ENCODE data around the gene GALNT9.
"Not testable (repeated sequence)": the region's sequence is repeated elsewhere in the genome, so short reads cannot be mapped to it uniquely, and the experiment has no call there.

The GALNT9 gene

GRCh38 chr12:132210223-132211055, 119.0 kb downstream of the GALNT9 start:
- DNase-seq: no peak

- DNase-seq: no peak
These were observed 119.7 kb downstream of the GALNT9 start for GRCh38 chr12:132209619-132210222.

- DNase-seq: no peak
These were observed 121.1 kb downstream of the GALNT9 start for GRCh38 chr12:132208153-132208823.

- no peak for DNase-seq
These were observed 122.2 kb downstream of the GALNT9 start for GRCh38 chr12:132207083-132207775.

GRCh38 chr12:132206046-132206434, 123.3 kb downstream of the GALNT9 start:
- no peak for DNase-seq

GRCh38 chr12:132205271-132206045, 123.9 kb downstream of the GALNT9 start:
- no peak for DNase-seq

- DNase-seq: no peak
These were observed 124.6 kb downstream of the GALNT9 start for GRCh38 chr12:132204793-132205270.

- DNase-seq: no peak
These were observed 125.2 kb downstream of the GALNT9 start for GRCh38 chr12:132204063-132204792.

- no peak for DNase-seq
These were observed 126.3 kb downstream of the GALNT9 start for GRCh38 chr12:132202929-132203721.

GRCh38 chr12:132201391-132202120, 127.8 kb downstream of the GALNT9 start:
- no peak for DNase-seq

GRCh38 chr12:132200800-132201199, 128.6 kb downstream of the GALNT9 start:
- DNase-seq: no peak

- no peak for DNase-seq
These were observed 129.7 kb downstream of the GALNT9 start for GRCh38 chr12:132199526-132200319.

- DNase-seq: no peak
These were observed 130.3 kb downstream of the GALNT9 start for GRCh38 chr12:132199101-132199500.

- DNase-seq: no peak
These were observed 131.6 kb downstream of the GALNT9 start for GRCh38 chr12:132197581-132198354.

- no peak for DNase-seq
These were observed 132.5 kb downstream of the GALNT9 start for GRCh38 chr12:132196873-132197390.

- no peak for DNase-seq
These were observed 133.1 kb downstream of the GALNT9 start for GRCh38 chr12:132196038-132196872.

- not testable (repeated sequence) for DNase-seq
These were observed 134.1 kb downstream of the GALNT9 start for GRCh38 chr12:132195242-132195641.

Measured in SW 1271 (cell line).